ENCODE data around the gene KRTAP27-1. TPM values are rescaled to one million over a fixed set of nuclear protein-coding genes. Genes with fewer than 3 reads are reported as not detected.

The KRTAP27-1 gene
- total RNA-seq, 4 donors from 2014 or later, result not detected

DNA sequence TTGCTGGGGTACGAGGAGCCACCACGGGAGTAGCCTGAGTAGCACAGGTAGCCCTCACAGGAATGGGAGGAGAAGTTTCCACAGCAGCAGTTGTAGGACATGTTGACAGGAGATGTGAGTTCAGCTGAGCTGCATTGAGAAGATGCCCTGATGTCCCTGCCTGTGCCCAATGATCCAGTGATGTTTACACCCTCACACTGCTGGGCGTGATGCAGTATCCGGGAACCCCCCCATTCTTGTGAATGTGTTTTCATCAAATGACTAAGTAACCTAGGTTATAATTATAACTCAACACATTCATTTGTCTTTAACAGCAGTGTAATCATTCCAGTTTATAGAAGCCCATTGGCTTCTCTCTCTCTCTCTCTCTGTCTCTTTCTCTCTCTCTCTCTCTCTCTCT is 11.0 kb upstream of the KRTAP27-1 start, which contains the start of gene KRTAP23-1:
KRTAP23-1 (minus strand) TSS at position 101 of the 400 bp plus-strand sequence; CDS start at position 101, 0 bp downstream.
- TF ChIP-seq, protein P1, sequence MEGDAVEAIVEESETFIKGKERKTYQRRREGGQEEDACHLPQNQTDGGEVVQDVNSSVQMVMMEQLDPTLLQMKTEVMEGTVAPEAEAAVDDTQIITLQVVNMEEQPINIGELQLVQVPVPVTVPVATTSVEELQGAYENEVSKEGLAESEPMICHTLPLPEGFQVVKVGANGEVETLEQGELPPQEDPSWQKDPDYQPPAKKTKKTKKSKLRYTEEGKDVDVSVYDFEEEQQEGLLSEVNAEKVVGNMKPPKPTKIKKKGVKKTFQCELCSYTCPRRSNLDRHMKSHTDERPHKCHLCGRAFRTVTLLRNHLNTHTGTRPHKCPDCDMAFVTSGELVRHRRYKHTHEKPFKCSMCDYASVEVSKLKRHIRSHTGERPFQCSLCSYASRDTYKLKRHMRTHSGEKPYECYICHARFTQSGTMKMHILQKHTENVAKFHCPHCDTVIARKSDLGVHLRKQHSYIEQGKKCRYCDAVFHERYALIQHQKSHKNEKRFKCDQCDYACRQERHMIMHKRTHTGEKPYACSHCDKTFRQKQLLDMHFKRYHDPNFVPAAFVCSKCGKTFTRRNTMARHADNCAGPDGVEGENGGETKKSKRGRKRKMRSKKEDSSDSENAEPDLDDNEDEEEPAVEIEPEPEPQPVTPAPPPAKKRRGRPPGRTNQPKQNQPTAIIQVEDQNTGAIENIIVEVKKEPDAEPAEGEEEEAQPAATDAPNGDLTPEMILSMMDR (IDR thresholded peaks at IDR 0.05; ENCODE audit: low read depth), result no peak

DNA sequence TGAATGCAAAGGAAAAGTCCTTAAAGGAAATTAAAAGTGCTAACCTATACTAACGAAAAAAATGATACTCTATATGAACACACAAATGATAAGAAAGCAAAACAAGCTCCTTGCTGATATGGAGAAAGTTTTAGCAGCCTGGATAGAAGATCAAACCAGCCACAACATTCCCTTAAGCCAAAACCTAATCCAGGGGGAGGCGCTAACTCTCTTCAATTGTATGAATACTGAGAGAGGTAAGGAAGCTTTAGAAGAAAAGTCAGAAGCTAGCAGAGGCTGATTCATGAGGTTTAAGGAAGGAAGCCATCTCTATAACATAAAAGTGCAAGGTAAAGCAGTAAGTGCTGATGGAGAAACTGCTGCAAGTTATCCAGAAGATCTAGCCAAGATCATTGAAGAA is 7.5 kb upstream of the KRTAP27-1 start:
- TF ChIP-seq, protein P1 (IDR thresholded peaks at IDR 0.05; ENCODE audit: low read depth), result no peak

DNA sequence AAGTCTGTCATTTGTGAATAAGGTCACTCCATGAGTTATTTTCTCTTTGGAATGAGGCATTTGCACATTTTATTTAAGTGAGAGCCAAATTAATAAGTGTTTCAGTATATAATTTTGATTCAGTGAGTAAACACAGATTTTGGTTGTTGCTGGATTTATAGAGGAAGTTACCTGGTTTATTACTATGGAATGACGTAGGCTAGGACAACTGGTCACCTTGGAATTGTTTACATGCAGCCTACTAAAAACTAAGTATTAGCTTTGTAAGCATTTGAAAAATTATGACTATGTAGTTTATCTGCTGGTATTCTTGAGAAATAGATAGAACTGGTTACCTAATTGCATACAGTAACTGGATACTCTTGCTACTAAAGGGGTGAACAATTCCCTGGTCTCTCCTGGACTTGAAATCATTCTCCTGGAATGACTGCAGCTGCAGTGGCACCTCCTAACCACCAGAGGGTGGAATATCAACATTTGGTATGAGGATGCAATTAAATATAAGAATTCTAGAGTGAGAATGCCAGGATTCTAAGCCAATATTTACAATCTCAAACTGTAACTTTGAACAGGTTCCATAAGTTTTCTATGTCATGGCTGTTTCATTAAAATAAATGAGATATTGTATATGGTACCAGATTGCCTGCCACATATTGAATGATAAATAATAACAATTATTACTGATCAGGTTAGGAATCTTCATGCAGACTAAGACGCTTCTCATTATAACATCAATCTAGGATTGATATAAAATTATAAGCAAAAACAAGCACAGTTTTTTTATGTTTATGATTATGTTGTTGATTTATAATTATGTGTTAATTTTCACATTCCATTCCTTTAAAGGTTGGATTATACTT is 3.5 kb upstream of the KRTAP27-1 start:
- TF ChIP-seq, protein P1 (IDR thresholded peaks at IDR 0.05; ENCODE audit: low read depth), result no peak

DNA sequence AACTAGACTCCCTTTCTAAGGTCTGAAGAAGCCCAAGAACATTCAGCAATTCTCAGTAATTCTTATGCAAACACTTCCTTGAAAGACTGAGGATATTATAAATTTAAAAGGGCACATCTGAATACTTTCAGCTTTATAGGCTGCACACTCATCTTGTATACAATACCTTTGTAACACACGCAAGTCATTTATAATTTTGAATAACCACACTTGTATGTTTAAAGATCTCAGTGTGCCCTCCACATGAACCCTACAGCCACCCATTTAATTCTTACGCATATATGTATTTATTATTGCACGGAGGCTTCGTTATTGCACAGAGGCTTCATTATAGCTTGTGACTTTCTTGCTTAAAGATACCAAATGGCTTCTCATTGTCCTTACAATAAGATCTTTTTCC is 1.2 kb upstream of the KRTAP27-1 start:
- TF ChIP-seq, protein P1 (IDR thresholded peaks at IDR 0.05; ENCODE audit: low read depth), result no peak

DNA sequence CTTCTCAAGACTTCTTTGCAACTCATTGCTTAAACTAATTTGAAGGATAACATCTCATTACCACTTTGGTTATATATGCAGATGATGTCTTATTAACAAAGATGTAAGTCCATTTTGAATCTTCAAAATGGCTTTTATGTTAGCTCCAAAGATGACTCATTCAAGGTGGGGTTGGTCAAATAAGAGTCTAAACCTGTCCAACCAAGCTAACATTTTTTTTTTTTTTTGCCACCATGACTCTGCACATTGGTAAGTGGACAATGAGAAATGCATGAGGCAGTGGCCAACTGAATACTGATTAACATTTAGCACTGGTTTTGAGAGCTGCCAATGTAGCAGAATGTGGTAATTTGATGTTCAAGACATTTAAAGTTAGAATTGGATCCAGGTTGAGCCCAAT is 278 bp upstream of the KRTAP27-1 start:
- TF ChIP-seq, protein P1 (IDR thresholded peaks at IDR 0.05; ENCODE audit: low read depth), result no peak

DNA sequence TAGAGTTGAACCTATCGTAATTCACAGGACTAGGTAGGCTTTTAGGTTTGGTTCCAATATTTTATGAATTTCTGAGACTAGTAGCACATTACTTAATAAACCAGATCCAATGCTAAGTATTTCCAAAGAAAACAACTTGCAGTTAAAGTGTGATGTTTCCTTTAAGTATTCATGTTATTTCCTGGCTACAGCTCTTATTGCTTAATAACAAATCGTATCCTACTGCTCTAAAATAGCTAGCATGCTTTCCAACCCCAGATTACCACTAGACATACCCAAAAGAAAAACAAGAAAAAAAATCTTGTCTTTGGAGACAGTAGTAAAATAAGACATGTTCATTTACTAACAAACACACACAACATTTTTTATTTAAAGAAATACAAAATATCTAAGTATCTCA is 898 bp downstream of the KRTAP27-1 start:
- TF ChIP-seq, protein P1 (IDR thresholded peaks at IDR 0.05; ENCODE audit: low read depth), result no peak

DNA sequence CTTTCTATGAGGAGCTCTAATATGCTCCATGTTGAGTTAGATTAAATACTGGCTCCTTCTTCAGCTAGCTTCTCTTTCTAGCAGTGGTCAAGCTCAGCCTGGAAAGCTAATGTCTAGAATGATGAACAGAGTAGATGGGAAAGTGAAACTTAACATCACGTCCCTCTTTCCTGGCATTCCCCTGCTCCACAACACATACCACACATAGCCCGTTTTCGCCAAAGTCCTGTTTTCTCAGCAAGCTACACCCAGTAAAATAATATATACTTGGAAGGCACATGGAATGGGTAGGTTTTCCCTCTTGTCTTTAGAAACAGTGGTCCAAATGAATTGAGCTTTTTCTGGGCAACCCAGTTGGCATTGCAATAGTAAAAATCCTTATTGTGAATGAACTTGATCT is 3.8 kb downstream of the KRTAP27-1 start:
- TF ChIP-seq, protein P1 (IDR thresholded peaks at IDR 0.05; ENCODE audit: low read depth), result no peak

Measured in subcutaneous adipose tissue (tissue), 4 donors.